GM21723 (cell line): ENCODE measurements around the gene KDF1.
"Not testable (repeated sequence)": the region's sequence is repeated elsewhere in the genome, so short reads cannot be mapped to it uniquely, and the experiment has no call there.

Experiments used
- ATAC-seq: cut with Tn5 transposase; IDR thresholded peaks from one replicate; pipeline ENCODE4 v1.9.1; 2021; ENCODE audit warnings: mild to moderate bottlenecking, moderate library complexity; ENCODE audit not compliant: unreplicated experiment

Gene KDF1

GRCh38 chr1:26959270-26959669 is 998 bp downstream of the KDF1 start:
- ATAC-seq, result no peak

GRCh38 chr1:26957306-26957705 is 3.0 kb downstream of the KDF1 start:
- ATAC-seq, result no peak

- ATAC-seq, result no peak
Measured at GRCh38 chr1:26956321-26956720, 3.9 kb downstream of the KDF1 start.

- ATAC-seq, result no peak
Measured at GRCh38 chr1:26953374-26953773, 6.9 kb downstream of the KDF1 start.

GRCh38 chr1:26951821-26952497 is 8.3 kb downstream of the KDF1 start:
- ATAC-seq, result no peak

- no peak for ATAC-seq
Measured at GRCh38 chr1:26951216-26951615, 9.1 kb downstream of the KDF1 start.

GRCh38 chr1:26950602-26951001 is 9.7 kb downstream of the KDF1 start:
- ATAC-seq, result no peak

- ATAC-seq, result no peak
Measured at GRCh38 chr1:26949926-26950319, 10.3 kb downstream of the KDF1 start.

GRCh38 chr1:26949266-26949925 is 10.9 kb downstream of the KDF1 start:
- ATAC-seq, result no peak

- not testable (repeated sequence) for ATAC-seq
Measured at GRCh38 chr1:26948725-26949057, 11.6 kb downstream of the KDF1 start.

- ATAC-seq, result no peak
Measured at GRCh38 chr1:26946270-26946669, 14.0 kb downstream of the KDF1 start.

GRCh38 chr1:26945728-26946127 is 14.5 kb downstream of the KDF1 start:
- ATAC-seq, result no peak

GRCh38 chr1:26945138-26945537 is 15.1 kb downstream of the KDF1 start:
- no peak for ATAC-seq

GRCh38 chr1:26942656-26943055 is 17.6 kb downstream of the KDF1 start:
- ATAC-seq, result no peak

- no peak for ATAC-seq
Measured at GRCh38 chr1:26941311-26941710, 19.0 kb downstream of the KDF1 start.

GRCh38 chr1:26938659-26939025 is 21.6 kb downstream of the KDF1 start:
- ATAC-seq, result no peak

GRCh38 chr1:26938004-26938658 is 22.1 kb downstream of the KDF1 start:
- no peak for ATAC-seq

GRCh38 chr1:26936823-26937222 is 23.4 kb downstream of the KDF1 start:
- ATAC-seq, result no peak

- ATAC-seq, result peak; percentile 61
Measured at GRCh38 chr1:26932531-26932930, 27.7 kb downstream of the KDF1 start.

GRCh38 chr1:26923711-26924110 is 36.6 kb downstream of the KDF1 start:
- no peak for ATAC-seq

GRCh38 chr1:26922901-26923300 is 37.4 kb downstream of the KDF1 start:
- no peak for ATAC-seq

- no peak for ATAC-seq
Measured at GRCh38 chr1:26922431-26922729, 37.9 kb downstream of the KDF1 start.
